Endothelial cell of umbilical vein (primary cell): ENCODE data around the gene RADIL. TPM values are rescaled to one million over a fixed set of nuclear protein-coding genes. Genes with fewer than 3 reads are reported as not detected.

Experiments
- BruUV-seq: library from RNA; stranded (reverse); fragments of 400-500 nt; replicated peaks from 2 replicates; lab custom pipeline; 2021; lab: Mats Ljungman, UMichigan
- CTCF ChIA-PET: fragments of 300-600, 350-600 bp; sonication (Branson Sonifier 250); formaldehyde crosslinking; loops from one replicate; lab custom pipeline; 2021; ENCODE audit warnings: antibody characterized with exemption, inconsistent platforms; lab: Charles Lee
- POLR2A ChIA-PET: fragments of 300-600, 350-600 bp; sonication (Branson Sonifier 250); formaldehyde crosslinking; loops from one replicate; lab custom pipeline; 2021; ENCODE audit warnings: antibody characterized with exemption, inconsistent platforms; lab: Charles Lee
- DNase-seq: peaks from one replicate; pipeline ENCODE4 v3.0.0-alpha.2; 2011; ENCODE audit warnings: low read depth, low spot score
- FAIRE-seq: peaks from 2 replicates; lab custom pipeline; 2011; peaks lifted over from hg19 to GRCh38; lab: Jason Lieb, UNC
- H2AFZ ChIP-seq: 2 replicates; pipeline ENCODE4 v1.6.0; 2012; ENCODE audit warnings: low read depth, low read length, control low read depth, inconsistent platforms
- H3K27ac ChIP-seq: 2 replicates; pipeline ENCODE4 v1.5.1; 2011; ENCODE audit warnings: low read depth, mild to moderate bottlenecking, control low read depth, low read length, moderate library complexity; ENCODE audit not compliant: insufficient read depth
- H3K27me3 ChIP-seq, 2 experiments: 2 replicates each; pipeline versions ENCODE4 v1.6.0 to v1.6.1; 2011; ENCODE audit warnings: low read length in 2 of 2, mixed read lengths in 1 of 2; ENCODE audit not compliant: control insufficient read depth in 2 of 2, insufficient read depth in 2 of 2
- H3K36me3 ChIP-seq, 2 experiments: 2 replicates in 1 of 2; 3 replicates in 1 of 2; pipeline ENCODE4 v1.5.1; 2011; ENCODE audit warnings: low read length in 2 of 2, mild to moderate bottlenecking in 1 of 2, moderate library complexity in 1 of 2; ENCODE audit not compliant: control insufficient read depth in 2 of 2, insufficient read depth in 2 of 2; ENCODE audit errors: extremely low read depth in 1 of 2
- H3K4me1 ChIP-seq: 3 replicates; pipeline ENCODE4 v1.5.1; 2011; ENCODE audit warnings: mild to moderate bottlenecking, low read length; ENCODE audit not compliant: control insufficient read depth, insufficient read depth; ENCODE audit errors: extremely low read depth
- H3K4me2 ChIP-seq: 2 replicates; pipeline ENCODE4 v1.6.1; 2011; ENCODE audit warnings: low read length, control low read depth, mixed read lengths; ENCODE audit not compliant: insufficient read depth
- H3K4me3 ChIP-seq, 3 experiments: fragments of 200-600 bp in 1 of 3; sonication (generic), shearing (Covaris generic) in 1 of 3; replicated peaks in 1 of 3; 2 replicates each; pipeline ENCODE4 v1.5.1; 2011 to 2016; ENCODE audit warnings: control low read depth in 3 of 3, low read length in 3 of 3, mild to moderate bottlenecking in 2 of 3, inconsistent platforms in 1 of 3, low read depth in 1 of 3, moderate library complexity in 1 of 3; ENCODE audit not compliant: insufficient read depth in 1 of 3
- H3K79me2 ChIP-seq: 2 replicates; pipeline ENCODE4 v1.6.0; 2012; ENCODE audit warnings: low read length, inconsistent platforms; ENCODE audit not compliant: control insufficient read depth, insufficient read depth
- H3K9ac ChIP-seq: replicated peaks from 2 replicates; pipeline ENCODE3; 2011; ENCODE audit warnings: low read length, control low read depth; ENCODE audit not compliant: insufficient read depth; ENCODE audit errors: extremely low read depth
- H3K9me1 ChIP-seq: replicated peaks from 3 replicates; pipeline ENCODE4 v1.6.0; 2011; ENCODE audit warnings: mild to moderate bottlenecking, low read length; ENCODE audit not compliant: control insufficient read depth, insufficient read depth; ENCODE audit errors: extremely low read depth
- H3K9me3 ChIP-seq: replicated peaks from 2 replicates; pipeline ENCODE4 v1.5.1; 2012; ENCODE audit warnings: low read length, inconsistent platforms; ENCODE audit not compliant: control insufficient read depth, insufficient read depth
- H4K20me1 ChIP-seq: replicated peaks from 2 replicates; pipeline ENCODE3; 2011; ENCODE audit warnings: mild to moderate bottlenecking, low read length; ENCODE audit not compliant: control insufficient read depth, insufficient read depth; ENCODE audit errors: extremely low read depth
- CTCF ChIP-seq, 2 donors: IDR thresholded peaks; 1 replicate in 1 of 2; 2 replicates in 1 of 2; pipeline ENCODE4 v1.5.1; 2011; ENCODE audit warnings: low read length in 2 of 2, mild to moderate bottlenecking in 2 of 2, moderate library complexity in 2 of 2, control low read depth in 1 of 2, inconsistent platforms in 1 of 2, low read depth in 1 of 2; ENCODE audit not compliant: insufficient read depth in 1 of 2; ENCODE audit errors: extremely low read depth in 1 of 2
- EZH2 ChIP-seq: IDR thresholded peaks from 2 replicates; pipeline ENCODE4 v1.6.1; 2012; ENCODE audit warnings: borderline replicate concordance, low read depth, mild to moderate bottlenecking, moderate library complexity, low read length, inconsistent platforms; ENCODE audit not compliant: severe bottlenecking
- FOS ChIP-seq: IDR thresholded peaks from 2 replicates; pipeline ENCODE4 v1.6.1; 2011; ENCODE audit warnings: mild to moderate bottlenecking, low read length, moderate library complexity, borderline replicate concordance; ENCODE audit not compliant: insufficient read depth
- GATA2 ChIP-seq: IDR thresholded peaks from 2 replicates; pipeline ENCODE4 v1.7.0; 2011; ENCODE audit warnings: low read depth, mild to moderate bottlenecking, moderate library complexity, mixed read lengths, low read length; ENCODE audit not compliant: insufficient read length, insufficient read depth
- JUN ChIP-seq: IDR thresholded peaks from 2 replicates; pipeline ENCODE4 v1.6.1; 2011; ENCODE audit warnings: borderline replicate concordance, low read depth; ENCODE audit not compliant: insufficient read length, insufficient read depth
- MAX ChIP-seq: IDR thresholded peaks from 2 replicates; pipeline ENCODE4 v1.6.1; 2011; ENCODE audit not compliant: insufficient read depth, insufficient read length
- MYC ChIP-seq: IDR thresholded peaks from one replicate; pipeline ENCODE4 v1.6.1; 2011; ENCODE audit warnings: mild to moderate bottlenecking, low read depth, low read length
- POLR2A ChIP-seq: IDR thresholded peaks from 2 replicates; pipeline ENCODE4 v1.6.1; 2012; ENCODE audit warnings: low read depth, mild to moderate bottlenecking, control low read depth, low read length
- POLR2AphosphoS5 ChIP-seq: IDR thresholded peaks from 2 replicates; pipeline ENCODE4 v1.6.1; 2012; ENCODE audit warnings: low read depth, mild to moderate bottlenecking, control low read depth, low read length, moderate library complexity; ENCODE audit not compliant: insufficient read depth
- dilution Hi-C: fragments of 300-500 bp; cut with MboI; formaldehyde crosslinking; loops from one replicate; pipeline ENCODE4 v1.15.0; 2019; ENCODE audit warnings: low sequenced_read_pairs; ENCODE audit not compliant: extremely low pct_ligation_motif_present
- intact Hi-C: fragments of 100-400 bp; cut with micrococcal nuclease; formaldehyde crosslinking; loops from one replicate; pipeline ENCODE4 v1.10.0; 2022
- polyA plus RNA-seq, 4 experiments: library from polyadenylated mRNA; depleted of rRNA in 3 of 4; stranded (reverse) in 3 of 4; unstranded in 1 of 4; fragments of >200 nt; gene quantifications; 2 replicates each; pipeline versions ENCODE4 v1.2.1 to v1.2.3, GENCODE V29; 2011 to 2012; ENCODE audit warnings: missing spikeins in 1 of 4
- total RNA-seq: library from RNA; stranded (reverse); gene quantifications from 2 replicates; pipeline ENCODE4 v1.2.3, GENCODE V29; 2021

The RADIL gene
- total and polyA plus RNA-seq, 2 donors (not counting 3 experiments of a cell fraction or from before 2014, with no cell fraction given): 1.2 to 2.5 TPM

GRCh38 chr7:4807598-4808016 is 75.9 kb downstream of the RADIL start:
- TF ChIP-seq POLR2AphosphoS5 (no peak), MAX (no peak), POLR2A (no peak), GATA2 (no peak), CTCF (IDR thresholded peaks at IDR 0.05; ENCODE audit: extremely low read depth in 1 of 2, insufficient read depth in 1 of 2, low read depth in 1 of 2, low read length in 2 of 2) (no peak), FOS (no peak), MYC (no peak), JUN (no peak), EZH2 (no peak)
- H3K4me2 ChIP-seq: no peak overlapping the region
- H3K9me1 ChIP-seq: no peaks in the 10 kb centered on the region
- H3K4me1 ChIP-seq: no peaks in the 10 kb centered on the region
- H3K79me2 ChIP-seq: no peaks in the 10 kb centered on the region
- H3K27me3 ChIP-seq: no peaks in the 10 kb centered on the region
- no peaks in the 10 kb centered on the region for H3K36me3 ChIP-seq
- intact Hi-C loops: no loop called here
- H3K9me3 ChIP-seq: no peaks in the 10 kb centered on the region
- no peak overlapping the region for H3K4me3 ChIP-seq
- H3K27ac ChIP-seq: no peak overlapping the region
- CTCF ChIA-PET: interaction anchor here (0.9 to 1.1 kb wide), 2 partner anchors 9 to 15 kb away, joined by 3 to 4 read pairs; no protein-coding TSS in a partner anchor
- no peak for FAIRE-seq
- H2AFZ ChIP-seq: no peak overlapping the region
- dilution Hi-C loops: no loop called here
- no peaks in the 10 kb centered on the region for H4K20me1 ChIP-seq
- POLR2A ChIA-PET: no interaction called here
- BruUV-seq: no TSS peak
- DNase-seq: no peak
- no peak overlapping the region for H3K9ac ChIP-seq
